ENCODE measurements around the gene KCTD17.

KCTD17 gene

DNA sequence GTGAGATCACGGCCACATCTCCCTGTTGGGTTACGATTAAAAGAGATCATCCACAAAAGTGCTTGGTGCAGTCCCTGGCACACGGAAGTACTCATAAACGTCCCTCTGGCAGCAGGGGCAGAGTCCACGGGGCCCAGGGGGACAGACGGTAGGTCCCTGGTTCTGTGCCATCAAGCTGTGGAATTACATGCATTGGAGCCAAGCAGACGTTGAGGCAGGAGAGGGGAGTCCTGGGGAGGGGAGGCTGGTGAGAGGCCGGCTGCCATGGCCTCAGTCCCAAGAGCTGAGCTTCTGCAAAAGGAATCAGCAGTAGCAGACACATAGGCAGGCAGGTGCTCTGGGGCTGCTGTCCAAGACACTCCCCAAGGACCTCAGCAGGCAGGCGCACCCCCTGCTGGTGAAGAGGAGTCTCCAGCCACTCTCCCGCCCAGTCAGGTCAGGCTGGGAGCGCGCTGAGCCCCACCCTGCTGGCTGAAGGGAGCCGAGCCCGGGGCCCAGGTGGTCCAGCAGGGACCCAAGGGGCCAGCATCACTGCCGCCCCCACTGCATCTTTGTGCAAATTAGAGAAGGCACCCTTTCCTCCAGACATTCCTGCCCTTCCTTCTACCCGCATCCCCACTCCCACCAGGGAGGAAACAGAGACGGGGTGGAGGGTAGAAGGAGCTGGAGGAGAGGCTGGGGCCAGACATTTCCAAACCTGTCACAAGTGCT, 7.6 kb upstream of the KCTD17 start:
- DNase-seq (ENCODE audit: low spot score): peak; percentile 85

DNA sequence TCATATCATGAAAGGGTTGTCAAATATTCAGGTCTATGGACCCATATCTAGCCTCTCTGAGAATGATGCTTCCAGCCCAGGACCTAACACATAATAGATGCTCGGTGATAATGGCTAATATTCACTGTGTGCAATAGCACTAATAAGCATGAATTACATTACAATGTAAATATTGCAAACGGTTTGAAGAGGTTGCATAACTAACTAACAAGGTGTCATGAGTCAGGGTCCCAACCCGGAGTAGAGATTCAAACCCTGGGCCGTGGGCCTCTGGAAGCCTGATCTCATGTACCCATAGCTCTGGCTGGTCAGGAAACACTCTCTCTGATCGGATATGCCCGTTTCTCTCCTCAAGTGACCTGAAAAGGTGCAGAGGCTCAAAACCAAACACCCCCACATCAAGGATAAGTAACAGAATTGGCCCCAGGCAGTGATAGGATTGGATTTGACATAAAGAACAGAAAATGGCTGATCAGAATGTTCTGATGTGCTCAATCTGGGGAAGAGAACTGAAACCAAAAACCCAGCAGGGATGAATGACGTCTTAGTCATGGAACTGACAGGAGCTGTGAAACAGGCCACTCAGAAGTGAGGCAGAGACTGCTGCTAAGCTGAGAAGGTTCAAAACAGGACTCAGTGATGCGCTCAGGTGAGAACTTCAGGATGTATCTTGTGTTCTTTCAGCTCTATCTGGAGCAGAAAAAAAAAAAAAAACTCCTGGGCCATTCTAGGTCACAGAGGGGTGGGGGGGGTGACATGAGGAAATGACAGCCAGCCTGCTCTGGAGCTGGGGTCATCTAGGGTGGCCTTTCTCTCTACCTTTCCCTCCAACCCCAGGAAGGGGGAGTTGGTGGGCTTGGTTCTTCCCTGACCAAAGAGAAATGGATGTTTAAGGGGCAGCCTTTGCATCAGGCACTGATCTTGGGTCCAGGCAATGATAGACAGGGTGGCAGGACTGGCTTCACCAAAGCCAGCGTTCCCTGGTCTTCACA, 6.6 kb upstream of the KCTD17 start:
- DNase-seq (ENCODE audit: low spot score): no peak

GRCh38 chr22:37045958-37046357, 5.6 kb upstream of the KCTD17 start:
- no peak for DNase-seq (ENCODE audit: low spot score)

DNA sequence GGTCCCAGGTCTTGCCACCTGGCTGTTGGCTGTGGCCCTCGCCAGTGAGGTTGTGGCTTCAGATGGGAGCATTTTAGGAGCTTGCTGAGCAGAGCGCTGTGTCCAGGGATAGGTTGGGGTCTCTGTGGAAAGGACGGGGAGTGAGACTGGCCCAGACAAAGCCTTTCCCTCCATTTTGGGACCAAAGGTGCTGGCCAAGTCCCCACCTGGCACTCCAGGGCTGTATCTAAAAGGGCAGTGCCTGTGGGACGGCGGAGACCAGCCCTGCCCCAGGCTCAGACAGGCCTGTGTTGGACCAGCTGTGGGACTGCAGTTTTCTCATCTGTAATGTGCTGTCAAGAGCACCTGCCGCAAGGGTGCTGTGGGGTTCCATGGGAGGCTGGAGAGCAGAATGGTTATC, 5.0 kb upstream of the KCTD17 start:
- DNase-seq (ENCODE audit: low spot score): no peak

DNA sequence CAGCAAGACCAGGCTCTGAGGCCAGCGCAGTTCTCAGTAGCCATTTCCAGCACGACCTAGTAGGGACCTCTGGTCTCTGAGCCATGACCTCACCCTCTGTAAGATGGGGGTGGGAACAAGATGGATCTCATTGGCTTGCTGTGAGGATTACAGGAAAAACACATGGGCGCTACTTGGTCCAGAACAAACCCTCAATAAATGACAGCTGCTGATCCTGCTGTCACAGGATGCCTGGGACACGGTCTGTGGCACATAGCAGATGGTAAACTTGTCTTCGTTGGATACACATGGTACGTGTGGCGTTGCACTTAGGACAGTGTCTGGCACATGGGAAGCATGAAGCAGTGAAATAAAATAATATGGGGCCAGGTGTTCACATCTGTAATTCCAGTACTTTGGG, 4.5 kb upstream of the KCTD17 start:
- no peak for DNase-seq (ENCODE audit: low spot score)

- DNase-seq (ENCODE audit: low spot score): no peak
These were observed 3.4 kb upstream of the KCTD17 start for GRCh38 chr22:37048133-37048532.

GRCh38 chr22:37049224-37049623, 2.3 kb upstream of the KCTD17 start:
- DNase-seq (ENCODE audit: low spot score): no peak

DNA sequence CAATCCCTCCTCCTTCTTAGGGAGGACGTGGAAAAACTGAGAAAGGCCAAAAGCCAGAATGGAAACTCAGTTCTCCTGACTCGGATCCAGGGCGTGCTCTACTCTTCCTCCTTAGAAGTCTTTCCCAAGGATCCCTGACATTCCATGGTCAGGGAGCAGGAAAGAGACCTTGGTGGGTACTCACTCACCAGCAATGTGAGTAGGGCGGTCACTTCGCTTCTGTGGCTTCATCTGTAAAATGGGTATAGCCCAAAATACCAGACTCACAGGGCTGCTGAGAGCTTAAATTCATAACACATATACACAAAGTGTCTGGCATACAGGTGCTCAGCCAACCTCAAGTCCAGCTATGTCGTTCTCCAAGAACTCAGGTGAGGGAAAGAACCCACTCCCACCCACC, 629 bp upstream of the KCTD17 start:
- DNase-seq (ENCODE audit: low spot score): no peak

DNA sequence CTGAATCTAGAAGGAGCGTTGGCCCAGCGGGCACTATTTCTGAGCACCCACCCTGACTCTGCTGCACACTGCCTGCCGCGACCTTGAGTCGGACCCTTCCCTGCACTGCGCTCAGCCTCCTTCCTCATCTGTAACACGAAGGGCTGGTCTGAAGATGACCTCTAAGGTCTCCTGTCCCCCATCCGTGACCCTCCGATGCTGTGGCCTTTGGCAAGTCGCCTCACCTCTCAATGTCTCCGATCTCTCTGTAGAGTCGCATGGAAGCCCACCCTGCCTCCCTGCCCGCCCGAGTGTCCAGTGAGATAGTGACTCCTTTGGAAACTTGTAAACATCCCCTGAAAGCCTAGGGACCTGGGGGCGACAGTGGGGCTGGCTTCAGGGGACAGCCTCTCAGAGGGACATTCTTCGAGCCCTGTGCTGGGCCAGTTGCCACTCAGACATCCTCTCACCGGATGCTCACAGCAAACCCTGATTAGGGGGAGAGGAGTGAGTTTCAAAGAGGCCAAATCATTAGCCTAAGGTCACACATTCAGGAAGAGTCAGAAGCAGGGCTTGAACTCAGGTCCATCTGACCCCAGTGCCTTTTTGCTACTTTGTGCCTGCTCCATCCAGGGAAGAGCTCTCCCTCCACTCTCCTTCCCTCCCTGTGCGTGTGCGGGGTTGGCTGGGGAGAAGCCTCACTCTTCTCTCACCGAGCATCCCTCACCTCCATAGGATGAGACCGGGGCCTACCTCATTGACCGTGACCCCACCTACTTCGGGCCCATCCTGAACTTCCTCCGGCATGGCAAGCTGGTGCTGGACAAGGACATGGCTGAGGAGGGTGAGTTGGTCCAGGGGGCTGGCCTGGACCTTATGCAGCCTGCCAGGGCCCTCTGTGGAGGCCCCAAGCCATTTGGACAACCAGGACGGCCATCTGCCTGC, 1.1 kb downstream of the KCTD17 start:
- DNase-seq (ENCODE audit: low spot score): no peak

- no peak for DNase-seq (ENCODE audit: low spot score)
These were observed 1.9 kb downstream of the KCTD17 start for GRCh38 chr22:37053310-37054055.

DNA sequence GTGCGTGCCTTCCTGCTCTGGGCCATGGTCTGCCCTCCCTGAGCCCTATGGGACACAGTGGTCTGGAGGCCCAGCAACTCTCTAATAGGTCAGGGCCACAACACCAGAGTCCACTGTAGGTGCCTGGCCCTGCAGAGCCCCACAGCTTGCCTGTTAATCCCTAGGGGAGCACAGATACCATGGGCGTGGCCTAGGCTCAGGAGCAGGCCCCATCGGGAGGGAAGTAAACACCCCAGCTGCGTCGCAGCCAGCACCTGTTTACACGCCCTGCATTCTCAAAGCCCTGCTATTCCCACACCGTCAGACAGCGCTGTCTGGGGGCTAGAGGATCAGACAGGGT, 2.5 kb downstream of the KCTD17 start:
- DNase-seq (ENCODE audit: low spot score): peak; percentile 61

DNA sequence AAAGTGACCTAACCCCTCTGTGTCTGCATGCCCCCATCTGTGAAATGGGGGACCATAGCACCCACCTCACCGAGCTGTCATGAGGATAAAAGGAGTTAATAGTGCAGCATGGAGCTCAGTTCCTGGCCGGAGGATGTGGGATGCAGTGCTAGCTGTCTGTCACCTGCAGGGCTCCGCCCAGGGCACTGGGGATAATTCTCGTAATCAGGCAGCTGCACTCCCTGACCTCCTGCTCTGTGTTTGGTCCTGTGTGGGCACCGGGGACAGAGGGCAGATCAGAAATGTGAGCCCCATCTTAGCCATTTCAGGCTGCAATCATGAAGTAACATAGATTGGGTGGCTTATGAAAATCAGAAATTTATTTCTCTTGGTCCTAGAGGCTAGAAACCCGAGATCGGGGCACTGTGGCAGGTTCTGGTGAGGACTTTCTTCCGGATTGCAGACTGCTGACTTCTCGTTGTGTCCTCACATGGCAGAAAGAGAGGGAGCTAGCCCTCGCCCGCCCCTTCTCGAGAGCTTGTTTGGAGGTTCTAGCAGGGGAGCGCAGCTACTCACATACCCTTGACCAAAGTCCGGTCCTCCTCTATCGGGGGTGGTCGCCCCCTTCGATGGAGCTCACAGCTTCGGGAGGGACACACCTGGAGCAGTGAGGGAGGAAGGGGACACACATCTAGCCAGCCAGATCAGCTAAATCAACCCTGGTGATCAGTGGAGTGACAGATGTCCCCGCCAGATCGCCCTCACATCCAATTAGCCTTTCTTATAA, 3.2 kb downstream of the KCTD17 start:
- no peak for DNase-seq (ENCODE audit: low spot score)

DNA sequence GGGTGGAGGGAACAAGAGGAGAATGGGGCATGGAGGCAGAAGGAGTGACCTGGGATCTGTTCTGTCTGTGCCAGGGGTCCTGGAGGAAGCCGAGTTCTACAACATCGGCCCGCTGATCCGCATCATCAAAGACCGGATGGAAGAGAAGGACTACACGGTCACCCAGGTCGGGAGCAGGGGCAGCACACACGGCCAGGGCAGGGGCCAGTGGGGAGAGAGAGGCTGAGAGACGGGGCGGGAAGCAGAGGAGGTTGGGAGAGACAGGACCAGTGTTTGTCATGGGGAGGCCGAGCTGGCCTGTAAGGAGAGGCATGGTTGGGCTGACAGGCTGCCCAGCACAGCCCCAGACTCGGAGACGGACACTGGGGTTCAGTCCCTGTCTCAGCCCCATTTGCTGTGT, 4.7 kb downstream of the KCTD17 start:
- no peak for DNase-seq (ENCODE audit: low spot score)

- DNase-seq (ENCODE audit: low spot score): no peak
These were observed 5.7 kb downstream of the KCTD17 start for GRCh38 chr22:37057226-37057625.

DNA sequence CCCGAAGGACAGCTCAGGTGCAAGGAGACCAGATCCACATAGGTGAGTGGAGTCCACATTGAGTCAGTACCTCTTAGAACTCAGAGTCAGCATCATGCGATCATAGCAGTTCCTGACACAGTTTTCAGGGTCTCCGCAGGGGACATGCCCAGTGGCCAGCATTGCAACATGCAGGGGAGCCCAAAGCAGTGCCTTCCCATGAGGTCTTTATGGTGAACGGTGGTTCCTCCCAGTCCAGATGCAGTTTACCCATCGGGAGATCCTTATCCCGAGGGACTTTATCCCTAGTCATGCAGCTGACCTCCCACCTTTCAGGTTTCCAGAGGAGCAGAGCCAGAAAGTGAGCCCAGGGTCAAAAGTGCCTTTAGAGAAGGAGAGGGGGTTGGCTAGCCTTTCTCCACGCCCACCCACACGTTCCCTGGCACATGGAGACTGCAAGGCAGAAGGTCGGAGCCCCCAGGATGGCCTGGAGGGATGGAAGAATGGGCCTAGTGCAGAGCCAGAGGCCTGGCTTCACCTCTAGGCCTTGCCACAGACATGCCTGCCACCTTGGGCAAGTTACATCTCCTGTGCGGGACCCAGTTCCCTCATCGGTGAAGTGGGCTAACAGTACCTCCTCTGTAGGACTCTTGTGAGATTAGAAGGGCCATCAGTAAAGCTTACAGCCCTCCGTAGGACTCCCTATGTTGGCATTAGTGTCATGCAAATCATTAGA, 6.4 kb downstream of the KCTD17 start:
- no peak for DNase-seq (ENCODE audit: low spot score)

- no peak for DNase-seq (ENCODE audit: low spot score)
These were observed 7.6 kb downstream of the KCTD17 start for GRCh38 chr22:37058917-37059701.

- no peak for DNase-seq (ENCODE audit: low spot score)
These were observed 8.4 kb downstream of the KCTD17 start for GRCh38 chr22:37059876-37060449.

- DNase-seq (ENCODE audit: low spot score): no peak
These were observed 9.5 kb downstream of the KCTD17 start for GRCh38 chr22:37060801-37061610.
